ENCODE results near the gene PRR5L.

Gene PRR5L

DNA sequence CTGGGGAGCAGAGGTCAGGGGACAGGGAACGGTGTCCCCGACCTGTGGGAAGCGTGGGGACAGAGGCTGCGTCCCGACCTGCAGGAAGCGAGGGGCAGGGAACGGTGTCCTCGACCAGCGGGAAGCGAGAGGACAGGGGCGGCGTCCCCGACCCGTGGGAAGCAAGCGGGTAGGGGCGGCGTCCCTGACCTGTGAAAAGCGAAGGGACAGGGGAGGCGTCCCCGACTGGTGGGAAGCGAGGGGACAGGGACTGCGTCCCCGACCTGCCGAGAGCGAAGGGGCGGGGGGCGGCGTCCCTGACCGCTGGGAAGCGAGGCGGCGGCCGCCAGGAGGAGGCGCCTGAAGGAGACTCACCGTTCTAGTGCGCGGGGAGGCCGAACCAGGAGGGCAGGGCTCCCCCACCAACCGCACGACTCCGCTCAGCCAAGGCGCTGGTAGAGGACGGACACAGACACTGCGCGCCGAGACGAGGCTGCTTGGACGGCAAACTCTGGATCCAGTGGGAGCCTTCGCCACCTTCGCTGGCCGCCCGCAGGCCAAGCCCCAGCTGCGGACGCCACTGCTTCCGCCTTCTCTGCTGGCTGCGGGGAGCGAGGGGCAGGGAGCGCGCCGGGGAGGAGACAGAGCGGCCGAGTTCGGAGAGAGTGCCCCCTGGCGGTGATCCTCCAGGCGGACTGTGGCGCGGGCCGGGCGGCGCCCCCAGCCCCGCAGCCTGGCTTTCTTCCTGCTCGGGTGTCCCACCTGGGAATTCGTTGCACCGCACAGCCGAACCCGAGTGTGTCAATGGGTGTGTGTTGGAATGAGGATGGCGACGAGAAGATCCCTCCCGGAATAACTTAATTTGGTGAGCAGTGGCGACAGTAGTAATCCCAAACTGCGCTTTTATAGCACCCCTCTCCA is 213.9 kb downstream of the PRR5L start, which contains the start of gene TRAF6 (continued):
- TF ChIP-seq, protein P1, sequence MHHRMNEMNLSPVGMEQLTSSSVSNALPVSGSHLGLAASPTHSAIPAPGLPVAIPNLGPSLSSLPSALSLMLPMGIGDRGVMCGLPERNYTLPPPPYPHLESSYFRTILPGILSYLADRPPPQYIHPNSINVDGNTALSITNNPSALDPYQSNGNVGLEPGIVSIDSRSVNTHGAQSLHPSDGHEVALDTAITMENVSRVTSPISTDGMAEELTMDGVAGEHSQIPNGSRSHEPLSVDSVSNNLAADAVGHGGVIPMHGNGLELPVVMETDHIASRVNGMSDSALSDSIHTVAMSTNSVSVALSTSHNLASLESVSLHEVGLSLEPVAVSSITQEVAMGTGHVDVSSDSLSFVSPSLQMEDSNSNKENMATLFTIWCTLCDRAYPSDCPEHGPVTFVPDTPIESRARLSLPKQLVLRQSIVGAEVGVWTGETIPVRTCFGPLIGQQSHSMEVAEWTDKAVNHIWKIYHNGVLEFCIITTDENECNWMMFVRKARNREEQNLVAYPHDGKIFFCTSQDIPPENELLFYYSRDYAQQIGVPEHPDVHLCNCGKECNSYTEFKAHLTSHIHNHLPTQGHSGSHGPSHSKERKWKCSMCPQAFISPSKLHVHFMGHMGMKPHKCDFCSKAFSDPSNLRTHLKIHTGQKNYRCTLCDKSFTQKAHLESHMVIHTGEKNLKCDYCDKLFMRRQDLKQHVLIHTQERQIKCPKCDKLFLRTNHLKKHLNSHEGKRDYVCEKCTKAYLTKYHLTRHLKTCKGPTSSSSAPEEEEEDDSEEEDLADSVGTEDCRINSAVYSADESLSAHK (tag by site-specific recombination; IDR thresholded peaks at IDR 0.05), result no peak
- TF ChIP-seq ZNF292 (tag by site-specific recombination; IDR thresholded peaks at IDR 0.05; ENCODE audit: borderline replicate concordance, low read depth) (no peak), ZXDB (tag by site-specific recombination; IDR thresholded peaks at IDR 0.05) (peak; percentile 100), ZNF701 (tag by site-specific recombination; IDR thresholded peaks at IDR 0.05) (no peak), ZNF37A (tag by site-specific recombination; IDR thresholded peaks at IDR 0.05) (no peak), ZNF777 (tag by site-specific recombination; IDR thresholded peaks at IDR 0.05; ENCODE audit: borderline replicate concordance) (peak; percentile 62; the same call in 1 of the 2 replicates), ZBTB7A (tag by site-specific recombination; IDR thresholded peaks at IDR 0.05; ENCODE audit: low read depth) (0 out of 2 replicates have a peak, but pooled peaks have one; percentile 21), ZNF354C (tag by site-specific recombination; IDR thresholded peaks at IDR 0.05; ENCODE audit: borderline replicate concordance, low read depth) (no peak), KLF8 (tag by site-specific recombination; IDR thresholded peaks at IDR 0.05) (peak; percentile 82; the same call in 1 of the 2 replicates), ZNF350 (tag by site-specific recombination; IDR thresholded peaks at IDR 0.05) (no peak), ZNF707 (tag by site-specific recombination; IDR thresholded peaks at IDR 0.05) (no peak), GLIS2 (tag by site-specific recombination; IDR thresholded peaks at IDR 0.05) (peak; percentile 98), ZNF239 (tag by site-specific recombination; IDR thresholded peaks at IDR 0.05) (0 out of 2 replicates have a peak, but pooled peaks have one; percentile 55), ZNF600 (tag by site-specific recombination; IDR thresholded peaks at IDR 0.05) (0 out of 2 replicates have a peak, but pooled peaks have one; percentile 58), ZNF10 (tag by site-specific recombination; IDR thresholded peaks at IDR 0.05) (no peak), ZNF610 (tag by site-specific recombination; IDR thresholded peaks at IDR 0.05; ENCODE audit: borderline replicate concordance) (peak; percentile 71), ZFP69B (tag by site-specific recombination; IDR thresholded peaks at IDR 0.05) (peak; percentile 66), ZNF654 (tag by site-specific recombination; IDR thresholded peaks at IDR 0.05; ENCODE audit: low read depth) (no peak), PRDM1 (tag by site-specific recombination; IDR thresholded peaks at IDR 0.05) (no peak), ZFP37 (tag by site-specific recombination; IDR thresholded peaks at IDR 0.05) (peak; percentile 95), GLI2 (tag by site-specific recombination; IDR thresholded peaks at IDR 0.05; ENCODE audit: borderline replicate concordance, low read depth) (no peak), ZNF24 (tag by site-specific recombination; IDR thresholded peaks at IDR 0.05) (peak; percentile 85), ZNF530 (tag by site-specific recombination; IDR thresholded peaks at IDR 0.05; ENCODE audit: low read depth) (no peak), ZNF202 (tag by site-specific recombination; IDR thresholded peaks at IDR 0.05; ENCODE audit: borderline replicate concordance) (no peak), GFI1B (tag by site-specific recombination; IDR thresholded peaks at IDR 0.05) (no peak), MYNN (tag by site-specific recombination; IDR thresholded peaks at IDR 0.05; ENCODE audit: borderline replicate concordance) (0 out of 2 replicates have a peak, but pooled peaks have one; percentile 39), KLF16 (tag by site-specific recombination; IDR thresholded peaks at IDR 0.05) (peak; percentile 88), KLF10 (tag by site-specific recombination; IDR thresholded peaks at IDR 0.05) (no peak), ZNF670 (tag by site-specific recombination; IDR thresholded peaks at IDR 0.05; ENCODE audit: low read depth) (no peak), ZNF157 (tag by site-specific recombination; IDR thresholded peaks at IDR 0.05) (no peak), EGR2 (tag by site-specific recombination; IDR thresholded peaks at IDR 0.05; ENCODE audit: low read depth) (peak; percentile 31), ZNF776 (tag by site-specific recombination; IDR thresholded peaks at IDR 0.05; ENCODE audit: borderline replicate concordance) (no peak), ZNF132 (tag by site-specific recombination; IDR thresholded peaks at IDR 0.05; ENCODE audit: borderline replicate concordance) (no peak)
- TF ChIP-seq, protein P2, sequence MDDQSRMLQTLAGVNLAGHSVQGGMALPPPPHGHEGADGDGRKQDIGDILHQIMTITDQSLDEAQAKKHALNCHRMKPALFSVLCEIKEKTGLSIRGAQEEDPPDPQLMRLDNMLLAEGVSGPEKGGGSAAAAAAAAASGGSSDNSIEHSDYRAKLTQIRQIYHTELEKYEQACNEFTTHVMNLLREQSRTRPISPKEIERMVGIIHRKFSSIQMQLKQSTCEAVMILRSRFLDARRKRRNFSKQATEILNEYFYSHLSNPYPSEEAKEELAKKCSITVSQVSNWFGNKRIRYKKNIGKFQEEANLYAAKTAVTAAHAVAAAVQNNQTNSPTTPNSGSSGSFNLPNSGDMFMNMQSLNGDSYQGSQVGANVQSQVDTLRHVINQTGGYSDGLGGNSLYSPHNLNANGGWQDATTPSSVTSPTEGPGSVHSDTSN (CRISPR knock-in tag; IDR thresholded peaks at IDR 0.05), result no peak; the same call in 1 of the 2 replicates
- TF ChIP-seq, protein P3, sequence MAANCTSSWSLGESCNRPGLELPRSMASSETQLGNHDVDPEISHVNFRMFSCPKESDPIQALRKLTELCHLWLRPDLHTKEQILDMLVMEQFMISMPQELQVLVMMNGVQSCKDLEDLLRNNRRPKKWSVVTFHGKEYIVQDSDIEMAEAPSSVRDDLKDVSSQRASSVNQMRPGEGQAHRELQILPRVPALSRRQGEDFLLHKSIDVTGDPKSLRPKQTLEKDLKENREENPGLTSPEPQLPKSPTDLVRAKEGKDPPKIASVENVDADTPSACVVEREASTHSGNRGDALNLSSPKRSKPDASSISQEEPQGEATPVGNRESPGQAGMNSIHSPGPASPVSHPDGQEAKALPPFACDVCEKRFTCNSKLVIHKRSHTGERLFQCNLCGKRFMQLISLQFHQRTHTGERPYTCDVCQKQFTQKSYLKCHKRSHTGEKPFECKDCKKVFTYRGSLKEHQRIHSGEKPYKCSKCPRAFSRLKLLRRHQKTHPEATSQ (tag by site-specific recombination; IDR thresholded peaks at IDR 0.05), result peak; percentile 89; the same call in 1 of the 2 replicates
- TF ChIP-seq, protein P4, sequence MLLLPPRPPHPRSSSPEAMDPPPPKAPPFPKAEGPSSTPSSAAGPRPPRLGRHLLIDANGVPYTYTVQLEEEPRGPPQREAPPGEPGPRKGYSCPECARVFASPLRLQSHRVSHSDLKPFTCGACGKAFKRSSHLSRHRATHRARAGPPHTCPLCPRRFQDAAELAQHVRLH (tag by site-specific recombination; IDR thresholded peaks at IDR 0.05), result peak; percentile 64; the same call in 1 of the 2 replicates

Measured in HEK293 (cell line).